AG08395 (cell line): ENCODE measurements around the gene ALOX15.
"Not testable (repeated sequence)": the region's sequence is repeated elsewhere in the genome, so short reads cannot be mapped to it uniquely, and the experiment has no call there.

Experiments
- DNase-seq: peaks from one replicate; pipeline ENCODE4 v3.0.0; 2012; ENCODE audit warnings: mixed read lengths, low spot score

Gene ALOX15, protein sequence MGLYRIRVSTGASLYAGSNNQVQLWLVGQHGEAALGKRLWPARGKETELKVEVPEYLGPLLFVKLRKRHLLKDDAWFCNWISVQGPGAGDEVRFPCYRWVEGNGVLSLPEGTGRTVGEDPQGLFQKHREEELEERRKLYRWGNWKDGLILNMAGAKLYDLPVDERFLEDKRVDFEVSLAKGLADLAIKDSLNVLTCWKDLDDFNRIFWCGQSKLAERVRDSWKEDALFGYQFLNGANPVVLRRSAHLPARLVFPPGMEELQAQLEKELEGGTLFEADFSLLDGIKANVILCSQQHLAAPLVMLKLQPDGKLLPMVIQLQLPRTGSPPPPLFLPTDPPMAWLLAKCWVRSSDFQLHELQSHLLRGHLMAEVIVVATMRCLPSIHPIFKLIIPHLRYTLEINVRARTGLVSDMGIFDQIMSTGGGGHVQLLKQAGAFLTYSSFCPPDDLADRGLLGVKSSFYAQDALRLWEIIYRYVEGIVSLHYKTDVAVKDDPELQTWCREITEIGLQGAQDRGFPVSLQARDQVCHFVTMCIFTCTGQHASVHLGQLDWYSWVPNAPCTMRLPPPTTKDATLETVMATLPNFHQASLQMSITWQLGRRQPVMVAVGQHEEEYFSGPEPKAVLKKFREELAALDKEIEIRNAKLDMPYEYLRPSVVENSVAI

DNA sequence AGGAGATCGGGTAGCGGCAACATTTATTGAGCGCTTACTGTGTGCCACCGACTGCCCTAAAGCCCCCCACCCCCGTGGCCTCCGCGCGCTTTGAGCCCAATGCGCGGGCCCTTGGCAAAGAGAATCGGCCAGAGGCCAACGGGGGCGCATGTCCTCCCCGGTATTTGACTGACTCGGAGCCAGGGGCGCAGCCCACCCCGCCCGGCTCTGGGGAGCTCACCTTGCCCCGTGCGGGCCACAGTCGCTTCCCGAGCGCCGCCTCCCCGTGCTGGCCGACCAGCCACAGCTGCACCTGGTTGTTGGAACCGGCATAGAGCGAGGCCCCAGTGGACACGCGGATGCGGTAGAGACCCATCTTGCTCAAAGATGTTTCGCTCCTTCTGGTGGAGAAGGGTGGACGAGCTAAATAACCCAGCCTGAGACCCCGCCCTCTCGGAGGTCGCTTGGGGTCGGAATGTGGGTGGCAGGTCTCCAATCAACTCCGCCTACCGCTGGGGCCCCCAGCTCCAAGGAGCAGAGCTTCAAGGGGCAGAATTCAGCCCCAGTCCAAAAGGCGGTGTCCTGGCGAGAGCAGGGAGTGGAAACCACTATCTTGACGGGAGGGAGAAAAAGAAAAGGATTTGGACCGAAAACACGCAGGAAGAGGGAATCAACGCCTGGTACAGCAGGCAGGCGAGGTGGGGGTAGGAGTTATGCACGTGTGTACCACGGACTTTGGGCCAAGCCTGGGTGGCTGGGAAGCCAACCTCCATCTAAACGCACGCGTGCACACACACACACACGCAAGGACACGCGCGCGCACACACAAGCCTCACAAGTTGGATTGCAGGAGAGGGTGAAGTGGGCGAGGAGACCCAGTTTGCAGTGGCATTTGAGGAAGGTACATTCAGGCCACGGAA lies at the start of gene ALOX15:
Gene ALOX15, minus strand, starts transcription at position 382 of the 899 bp plus-strand sequence. Its CDS starts 27 bp downstream, at position 355.
- no peak for DNase-seq

DNA sequence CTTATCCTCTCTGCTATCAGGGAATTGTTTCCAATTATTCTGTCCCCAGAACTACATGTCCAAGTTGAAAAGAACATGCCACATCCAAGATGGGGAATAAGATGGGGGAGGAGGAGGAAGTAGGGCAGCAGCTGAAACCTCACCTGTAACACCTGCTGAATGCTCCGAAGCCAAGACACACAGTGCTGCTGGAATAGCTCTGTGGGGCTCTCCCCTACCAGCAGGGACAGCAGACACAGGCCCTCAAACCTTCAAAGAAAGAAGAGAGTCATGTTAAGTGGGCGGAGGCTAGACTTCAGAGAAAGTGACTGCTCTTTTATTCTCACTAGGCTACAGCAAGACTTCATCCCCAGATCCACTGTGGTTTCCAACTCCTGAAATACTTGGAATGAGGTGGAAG lies 49.3 kb upstream of the ALOX15 start:
- DNase-seq = no peak

GRCh38 chr17:4689872-4690271 lies 48.4 kb upstream of the ALOX15 start:
- not testable (repeated sequence) for DNase-seq

DNA sequence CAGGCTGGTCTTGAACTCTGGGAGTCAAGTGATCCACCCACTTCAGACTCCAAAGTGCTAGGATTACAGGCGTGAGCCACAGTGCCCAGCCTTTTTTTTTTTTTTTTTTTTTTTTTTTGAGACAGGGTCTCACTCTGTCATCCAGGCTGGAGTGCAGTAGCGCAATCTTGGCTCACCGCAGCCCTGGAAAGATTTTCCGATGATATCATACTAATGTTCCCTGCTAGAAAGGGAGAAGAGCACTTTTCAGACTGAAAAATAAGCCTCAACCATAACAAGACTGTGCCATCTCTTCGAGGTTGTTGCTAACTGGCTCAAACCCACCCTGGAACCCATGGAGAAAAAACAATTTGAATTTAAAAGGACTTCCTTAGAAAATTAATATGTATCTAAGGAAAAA lies 42.3 kb upstream of the ALOX15 start:
- not testable (repeated sequence) for DNase-seq

DNA sequence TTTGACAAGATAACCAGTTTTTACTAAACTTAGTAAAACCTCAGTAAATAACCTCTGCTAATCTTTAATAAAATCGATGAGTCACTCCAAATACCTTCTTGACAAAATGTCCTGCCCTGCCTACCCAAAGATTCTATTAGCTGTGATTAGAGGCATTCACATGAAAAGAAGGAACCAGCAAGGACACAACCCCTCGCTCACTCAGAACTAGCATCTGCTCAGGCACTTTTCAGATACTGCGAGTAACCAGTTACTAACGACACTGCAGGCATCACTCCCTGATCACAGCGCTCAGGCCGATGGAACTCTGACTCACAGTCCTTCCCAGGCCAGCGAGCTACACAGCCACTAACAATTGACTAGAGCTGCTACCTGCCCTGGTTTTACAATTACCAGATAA lies 38.2 kb upstream of the ALOX15 start:
- peak; percentile 43 for DNase-seq

- peak; percentile 82 for DNase-seq
These were observed 37.1 kb upstream of the ALOX15 start for GRCh38 chr17:4678448-4679026.

DNA sequence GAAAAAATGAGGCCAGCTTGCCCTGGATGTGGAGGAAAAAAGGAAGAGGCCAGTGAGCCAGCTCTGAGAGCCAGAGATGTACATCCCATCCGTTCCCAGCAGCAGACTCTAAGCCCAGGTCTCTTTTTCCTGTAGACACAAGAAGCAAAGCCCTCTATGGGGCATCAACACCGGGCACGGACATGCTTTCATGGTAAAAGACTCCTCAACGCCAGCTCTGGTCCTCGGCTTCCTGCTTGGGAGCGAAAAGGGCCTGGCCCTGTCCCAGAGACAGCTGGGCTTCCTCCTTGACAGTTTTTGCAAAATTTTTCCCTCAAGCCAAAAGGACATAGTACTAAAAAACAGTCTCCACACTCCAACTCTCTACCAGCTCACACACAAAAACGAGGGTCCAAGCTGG lies 35.3 kb upstream of the ALOX15 start:
- DNase-seq = no peak

DNA sequence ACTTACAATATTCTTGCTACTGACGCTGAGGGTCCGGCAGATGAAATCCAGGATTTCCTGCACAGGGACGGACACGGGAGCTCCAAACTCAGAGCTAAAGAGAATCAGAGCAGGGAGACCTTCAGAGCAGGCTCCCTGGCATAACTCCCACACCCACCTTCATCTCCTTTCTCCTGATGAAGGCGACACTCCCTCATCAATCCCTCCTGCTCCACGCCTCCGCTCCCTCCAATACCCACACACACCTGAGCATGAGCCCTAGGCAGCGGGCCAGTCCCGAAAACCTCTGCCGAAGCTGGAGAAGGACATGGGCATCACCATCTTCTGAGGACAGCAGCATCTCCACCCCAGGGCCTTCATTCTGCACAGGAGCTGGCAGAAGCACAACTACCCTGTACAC lies 34.3 kb upstream of the ALOX15 start:
- DNase-seq = no peak

GRCh38 chr17:4674685-4674998 lies 33.2 kb upstream of the ALOX15 start:
- no peak for DNase-seq

- no peak for DNase-seq
These were observed 32.7 kb upstream of the ALOX15 start for GRCh38 chr17:4673986-4674684.

GRCh38 chr17:4673169-4673568 lies 31.7 kb upstream of the ALOX15 start:
- DNase-seq = no peak

GRCh38 chr17:4672751-4673150 lies 31.3 kb upstream of the ALOX15 start:
- no peak for DNase-seq

GRCh38 chr17:4672055-4672630 lies 30.7 kb upstream of the ALOX15 start:
- no peak for DNase-seq

DNA sequence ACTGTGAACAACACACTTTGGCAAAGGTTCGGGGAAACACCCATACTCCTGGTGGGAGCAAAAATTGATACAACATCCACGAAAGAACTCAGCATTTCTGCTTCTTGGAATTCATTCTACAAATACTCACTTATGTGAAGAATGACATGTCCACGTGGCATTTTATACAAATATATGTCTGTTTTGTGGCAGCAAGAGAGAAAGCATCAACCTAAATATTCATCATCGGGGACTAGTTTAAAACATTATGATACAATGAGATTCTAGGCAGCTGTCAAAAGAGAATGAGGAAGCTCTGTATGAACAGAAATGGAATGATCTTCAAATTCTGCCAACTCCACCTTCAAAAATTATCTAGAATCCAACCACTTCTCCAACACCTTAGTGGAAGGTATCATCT lies 25.7 kb upstream of the ALOX15 start:
- no peak for DNase-seq

- no peak for DNase-seq
These were observed 24.8 kb upstream of the ALOX15 start for GRCh38 chr17:4666296-4666695.

GRCh38 chr17:4665027-4665426 lies 23.5 kb upstream of the ALOX15 start:
- DNase-seq = no peak

DNA sequence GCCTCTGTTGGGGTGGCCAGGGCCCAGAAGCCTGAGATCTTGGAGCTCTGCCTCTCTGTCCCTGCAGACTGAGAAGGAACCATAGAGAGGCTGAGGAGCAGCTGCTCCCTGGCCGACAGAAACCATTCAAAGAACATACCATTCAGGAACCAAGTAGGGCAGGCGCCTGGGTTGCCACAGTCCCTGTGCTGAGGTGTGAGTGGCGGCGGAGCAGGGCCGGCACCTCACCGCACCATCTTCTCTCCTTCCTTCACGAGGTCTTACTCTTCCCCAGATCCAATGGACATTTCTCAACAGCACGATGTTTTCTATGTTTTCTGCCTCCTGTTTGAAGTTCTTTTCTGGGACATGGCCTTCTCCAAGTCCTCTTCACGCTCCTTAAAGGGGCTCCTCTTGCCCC lies 22.8 kb upstream of the ALOX15 start:
- DNase-seq = no peak

DNA sequence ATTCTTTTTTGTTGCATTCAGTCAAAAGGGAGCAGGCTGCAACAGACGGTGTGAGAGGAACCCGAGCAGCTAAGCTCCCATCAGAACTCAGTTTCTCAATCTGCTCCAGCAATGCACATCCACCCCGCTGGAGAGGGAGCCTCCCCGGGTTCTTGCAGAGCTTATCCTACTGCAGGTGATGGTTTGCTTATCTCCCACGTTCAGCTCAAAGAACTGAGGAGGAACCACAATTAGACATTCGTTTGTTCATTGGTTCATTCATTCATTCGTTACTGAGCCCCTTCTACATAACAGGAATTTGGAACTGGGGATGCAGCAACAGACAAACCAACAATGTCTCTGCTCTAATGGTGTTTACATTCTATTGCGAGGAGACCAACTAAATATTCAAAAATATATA lies 22.2 kb upstream of the ALOX15 start:
- no peak for DNase-seq

DNA sequence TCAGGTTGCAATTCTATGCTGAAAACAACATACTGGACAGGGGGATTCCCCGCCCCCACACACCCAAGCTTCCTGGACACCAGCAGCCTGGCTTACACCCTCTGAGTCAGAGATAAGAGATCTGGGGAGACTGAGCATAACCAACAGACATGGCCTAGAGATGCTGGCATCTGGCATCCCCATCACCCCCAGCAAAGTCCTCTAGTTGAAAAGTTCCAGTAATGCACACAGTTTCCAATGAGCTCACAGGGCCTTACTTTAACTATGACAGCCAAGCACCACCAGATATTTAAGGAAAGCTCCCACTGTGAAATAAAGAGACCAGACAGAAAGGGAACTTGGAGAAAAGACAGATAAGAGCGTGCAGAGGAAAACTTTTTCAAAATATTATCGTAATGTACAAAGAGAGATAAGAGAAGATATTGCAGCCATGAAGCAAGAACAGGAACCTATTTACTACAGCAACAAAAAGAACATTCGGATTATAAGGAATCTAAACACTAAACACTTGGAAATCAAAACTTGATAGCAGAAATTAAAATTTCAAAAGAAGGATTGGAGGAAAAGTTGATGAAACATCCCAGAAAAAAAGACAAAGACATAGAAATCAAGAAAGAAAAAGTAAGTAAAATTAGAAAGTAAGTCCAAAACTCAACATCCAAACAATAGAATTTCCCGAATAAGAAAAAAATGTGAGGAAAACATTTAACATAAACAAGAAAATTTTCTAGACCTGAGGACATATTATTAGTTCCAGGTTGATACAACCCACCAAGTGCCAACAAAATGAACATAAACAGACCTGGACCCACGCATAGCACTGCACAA lies 17.2 kb upstream of the ALOX15 start:
- DNase-seq = no peak

DNA sequence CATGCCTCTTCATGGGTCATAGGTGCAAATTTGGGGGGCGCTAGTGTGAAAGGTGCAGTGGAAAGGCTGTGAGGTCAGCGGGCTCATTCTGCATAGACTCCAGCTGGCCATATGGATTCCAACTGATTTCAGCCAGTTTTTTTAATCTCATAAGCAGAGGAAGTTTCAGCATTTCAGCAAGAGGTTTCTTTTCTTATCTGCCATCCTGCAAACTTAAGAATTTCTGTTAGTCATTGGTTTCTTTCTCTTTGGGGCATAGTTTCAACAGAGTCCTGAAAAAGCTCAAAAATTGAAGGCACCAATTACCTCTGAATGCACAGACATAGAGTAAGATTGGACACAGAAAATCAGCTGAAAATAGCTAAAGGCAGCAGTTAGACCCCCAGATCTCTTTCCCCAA lies 16.2 kb upstream of the ALOX15 start:
- DNase-seq = no peak
